Immature natural killer cell (primary cell): Measurements from ENCODE around the gene STRA8. TPM values are rescaled to one million over a fixed set of nuclear protein-coding genes. Genes with fewer than 3 reads are reported as not detected.
A peak's percentile ranks its signal among the peaks of the same experiment; 100 is the strongest.
"Not testable (repeated sequence)": the region's sequence is repeated elsewhere in the genome, so short reads cannot be mapped to it uniquely, and the experiment has no call there.

ENCODE experiments used
- DNase-seq, 3 donors: peaks; one replicate each; pipeline ENCODE4 v3.0.0; 2022; ENCODE audit warnings: mixed read lengths in 1 of 3
- H3K27ac Mint-ChIP-seq, 6 donors: one replicate each; pipeline ENCODE4 v1.8.0; 2020; ENCODE audit warnings: mixed read lengths in 6 of 6, mild to moderate bottlenecking in 5 of 6, inconsistent platforms in 4 of 6, moderate library complexity in 3 of 6
- H3K27me3 Mint-ChIP-seq, 3 donors: one replicate each; pipeline ENCODE4 v1.8.0; 2020 to 2021; ENCODE audit warnings: low read depth in 3 of 3, mild to moderate bottlenecking in 3 of 3, mixed read lengths in 3 of 3, moderate library complexity in 3 of 3, inconsistent platforms in 1 of 3
- H3K36me3 Mint-ChIP-seq, 3 donors: one replicate each; pipeline ENCODE4 v1.8.0; 2020; ENCODE audit warnings: mixed read lengths in 3 of 3, inconsistent platforms in 2 of 3, mild to moderate bottlenecking in 2 of 3
- H3K4me1 Mint-ChIP-seq, 2 donors: one replicate each; pipeline ENCODE4 v1.8.0; 2020; ENCODE audit warnings: inconsistent platforms in 2 of 2, mild to moderate bottlenecking in 2 of 2, mixed read lengths in 2 of 2, moderate library complexity in 1 of 2
- H3K4me3 Mint-ChIP-seq, 5 donors: one replicate each; pipeline ENCODE4 v1.8.0; 2020; ENCODE audit warnings: mild to moderate bottlenecking in 5 of 5, mixed read lengths in 5 of 5, inconsistent platforms in 3 of 5, moderate library complexity in 3 of 5
- H3K9me3 Mint-ChIP-seq, 6 donors: one replicate each; pipeline ENCODE4 v1.8.0; 2020; ENCODE audit warnings: mild to moderate bottlenecking in 6 of 6, mixed read lengths in 6 of 6, inconsistent platforms in 4 of 6, moderate library complexity in 3 of 6
- polyA plus RNA-seq, 3 donors: library from polyadenylated mRNA; unstranded; fragments of 300-500 nt; fragmentation: Illumina TruSeq; gene quantifications; one replicate each; pipeline ENCODE4 v1.2.3, GENCODE V29; 2021

STRA8 gene
- polyA plus RNA-seq, 3 donors from 2014 or later = not detected

DNA sequence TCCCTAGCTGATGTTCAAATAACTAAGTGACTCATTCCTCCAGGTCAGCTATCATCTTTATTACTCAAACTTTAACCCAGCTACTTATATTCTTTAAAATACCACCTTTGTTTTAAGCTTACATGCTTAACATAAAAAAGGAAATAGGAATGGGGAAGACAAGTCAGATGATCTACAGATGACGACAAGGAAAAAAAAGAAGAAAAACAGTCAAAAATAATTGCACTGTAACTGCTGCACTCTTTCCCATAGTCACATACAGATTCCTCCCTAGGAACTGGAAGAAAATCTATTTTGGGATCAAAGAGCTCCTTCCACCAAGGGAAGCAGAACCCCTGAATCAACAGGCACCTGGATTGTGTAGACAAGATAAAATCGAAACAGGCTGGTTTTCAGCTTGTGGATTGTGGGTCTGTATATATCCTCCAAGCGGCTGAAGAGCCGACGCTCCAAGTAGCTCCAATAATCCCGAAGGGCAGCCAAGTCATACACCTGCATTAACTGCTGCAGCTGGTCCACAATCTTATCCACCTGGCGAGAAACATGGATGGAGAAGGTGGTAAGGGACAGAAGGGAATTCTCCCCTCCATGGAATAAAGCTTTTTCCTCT is 24.3 kb upstream of the STRA8 start:
- DNase-seq = no peak
- Mint-ChIP-seq H3K9me3 (no peaks in the 10 kb centered on the region), H3K27ac (peak overlapping the region in 1 of 6 donors; percentile 28), H3K4me1 (peaks cover 19 to 47% of the 10 kb centered on the region in 2 donors), H3K36me3 (peaks cover 4 to 28% (median 6%) of the 10 kb centered on the region in 3 donors), H3K27me3 (peaks cover 4 to 5% (median 4%) of the 10 kb centered on the region in 3 donors), H3K4me3 (peak overlapping the region in 3 of 5 donors; percentile 38 to 43 (median 42))

DNA sequence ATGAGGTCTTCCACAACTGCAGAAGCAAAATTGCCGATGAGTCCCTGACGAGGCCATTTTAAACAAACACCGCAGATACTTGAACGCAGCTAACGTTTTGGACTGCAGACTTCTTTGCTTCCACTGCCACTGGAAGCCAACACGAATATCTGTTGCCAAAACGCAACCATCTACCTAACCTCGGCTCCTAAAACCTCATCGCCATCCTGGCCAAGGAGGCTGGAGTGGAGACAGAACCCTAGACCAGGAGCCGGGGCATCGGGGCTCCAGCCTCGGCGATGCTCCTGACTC is 22.8 kb upstream of the STRA8 start:
- Mint-ChIP-seq H3K27me3 (peaks cover 4 to 5% (median 4%) of the 10 kb centered on the region in 3 donors), H3K36me3 (peaks cover 0 to 17% (median 4%) of the 10 kb centered on the region in 3 donors), H3K4me3 (peak overlapping the region; percentile 92 to 97 (median 96)), H3K4me1 (peaks cover 19 to 47% of the 10 kb centered on the region in 2 donors), H3K9me3 (no peaks in the 10 kb centered on the region), H3K27ac (peak overlapping the region; percentile 78 to 99 (median 94))
- DNase-seq = no peak

DNA sequence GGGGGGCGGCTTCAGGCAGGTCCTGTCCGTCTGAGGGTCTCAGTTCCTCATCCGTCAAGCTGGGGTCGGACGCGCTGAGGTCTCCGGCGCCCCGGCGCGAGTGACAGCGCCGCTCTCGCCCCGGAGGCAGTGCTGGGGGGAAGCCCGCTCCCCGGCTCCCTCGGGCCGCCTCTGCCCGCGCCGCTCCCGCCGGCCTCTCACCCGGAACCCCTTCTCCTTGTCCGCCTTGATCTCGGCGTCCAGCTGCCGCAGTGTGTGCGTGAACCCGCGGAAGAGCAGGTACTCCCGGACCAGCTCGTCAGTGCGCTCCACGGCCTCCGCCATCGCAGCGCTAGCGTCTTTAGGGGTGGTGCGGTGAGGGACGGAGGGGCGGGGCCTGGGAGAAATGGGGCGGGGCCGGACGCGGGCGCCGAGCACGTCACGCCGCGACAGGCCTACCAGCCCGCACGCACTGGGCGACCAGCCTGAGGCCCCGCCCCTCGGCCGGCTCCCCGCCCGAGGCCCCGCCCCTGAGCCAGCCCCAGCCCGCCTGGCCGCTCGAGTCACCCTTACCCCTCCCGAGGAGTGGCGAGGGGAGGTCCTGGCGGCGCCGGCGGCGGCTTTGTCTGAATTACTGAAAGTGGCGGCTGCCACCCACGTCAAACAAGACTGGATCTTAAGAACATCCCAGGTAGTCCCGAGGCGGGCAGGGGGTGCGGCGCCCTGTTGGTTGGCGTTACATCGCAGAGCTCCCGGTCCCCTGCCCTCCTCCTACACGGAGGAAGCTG is 22.3 kb upstream of the STRA8 start, which contains the start of gene WDR91:
TSS of gene WDR91 (minus strand) at position 348 of the 767 bp plus-strand sequence. CDS start at position 324, 24 bp downstream.
- peak within 1 kb of the TSS; percentile 94 to 99 (median 96) for H3K27ac Mint-ChIP-seq
- peak; percentile 89 to 93 (median 92) for DNase-seq
- H3K36me3 Mint-ChIP-seq = peaks cover 0 to 12% (median 1%) of the 10 kb centered on the region in 3 donors
- H3K27me3 Mint-ChIP-seq = peaks cover 4 to 5% (median 4%) of the 10 kb centered on the region in 3 donors
- H3K4me3 Mint-ChIP-seq = peak within 1 kb of the TSS; percentile 92 to 97 (median 96)
- H3K4me1 Mint-ChIP-seq = peaks cover 19 to 44% of the 10 kb centered on the region in 2 donors
- H3K9me3 Mint-ChIP-seq = no peaks in the 10 kb centered on the region

DNA sequence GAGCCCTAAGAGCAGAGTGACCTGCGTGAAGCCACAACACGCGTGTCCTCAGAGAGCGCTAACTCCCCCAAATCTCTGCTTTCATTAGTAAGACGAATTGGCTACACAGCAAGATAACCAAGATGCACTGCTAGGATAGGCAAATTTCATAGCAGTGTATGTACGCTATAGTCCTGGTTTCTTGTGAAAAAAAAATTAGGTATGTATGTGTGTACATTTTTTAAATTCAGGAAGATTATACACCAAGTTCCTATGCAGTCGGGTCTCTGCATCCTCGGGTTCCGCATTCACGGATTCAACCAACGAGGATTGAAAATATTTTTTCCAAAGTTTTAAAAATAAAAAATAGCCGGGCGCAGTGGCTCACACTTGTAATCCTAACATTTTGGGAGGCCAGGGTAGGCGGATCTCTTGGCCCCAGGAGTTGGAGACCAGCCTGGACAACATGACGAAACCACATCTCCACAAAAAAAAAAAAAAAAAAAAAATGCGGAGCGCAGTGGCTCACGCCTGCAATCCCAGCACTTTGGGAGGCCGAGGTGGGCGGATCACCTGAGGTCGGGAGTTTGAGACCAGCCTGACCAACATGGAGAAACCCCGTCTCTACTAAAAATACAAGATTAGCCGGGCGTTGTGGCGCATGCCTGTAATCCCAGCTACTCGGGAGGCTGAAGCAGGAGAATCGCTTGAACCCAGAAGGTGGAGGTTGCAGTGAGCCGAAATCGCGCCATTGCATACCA is 21.5 kb upstream of the STRA8 start:
- peak overlapping the region; percentile 89 to 95 (median 92) for H3K27ac Mint-ChIP-seq
- H3K9me3 Mint-ChIP-seq, DNase-seq, H3K27me3 Mint-ChIP-seq: not testable (repeated sequence)
- peaks cover 19 to 42% of the 10 kb centered on the region in 2 donors for H3K4me1 Mint-ChIP-seq
- H3K36me3 Mint-ChIP-seq = peaks cover 0 to 11% (median 0%) of the 10 kb centered on the region in 3 donors
- H3K4me3 Mint-ChIP-seq = peak overlapping the region; percentile 92 to 97 (median 96)

DNA sequence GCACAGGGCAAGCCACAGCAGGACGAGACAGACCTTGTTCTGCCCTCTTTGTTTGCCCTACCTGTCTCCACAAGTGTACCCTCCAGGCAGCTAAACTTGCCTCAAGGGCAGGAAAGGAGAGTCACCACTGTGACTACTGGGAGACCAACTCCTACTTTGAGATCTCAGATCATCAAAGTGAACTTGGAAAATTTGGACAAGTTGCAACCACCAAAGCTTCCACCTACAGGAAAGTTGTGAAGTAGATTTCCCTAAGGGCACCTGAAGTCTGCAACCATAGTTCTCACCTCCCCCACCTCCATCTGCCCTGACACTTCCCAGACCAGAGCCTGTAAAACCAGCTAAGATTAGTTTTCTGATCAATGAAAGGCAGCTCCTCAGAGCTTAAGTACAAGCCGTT is 19.8 kb upstream of the STRA8 start:
- Mint-ChIP-seq H3K27me3 (peaks cover 4 to 8% (median 7%) of the 10 kb centered on the region in 3 donors), H3K4me3 (peak overlapping the region in 1 of 5 donors; percentile 51)

DNA sequence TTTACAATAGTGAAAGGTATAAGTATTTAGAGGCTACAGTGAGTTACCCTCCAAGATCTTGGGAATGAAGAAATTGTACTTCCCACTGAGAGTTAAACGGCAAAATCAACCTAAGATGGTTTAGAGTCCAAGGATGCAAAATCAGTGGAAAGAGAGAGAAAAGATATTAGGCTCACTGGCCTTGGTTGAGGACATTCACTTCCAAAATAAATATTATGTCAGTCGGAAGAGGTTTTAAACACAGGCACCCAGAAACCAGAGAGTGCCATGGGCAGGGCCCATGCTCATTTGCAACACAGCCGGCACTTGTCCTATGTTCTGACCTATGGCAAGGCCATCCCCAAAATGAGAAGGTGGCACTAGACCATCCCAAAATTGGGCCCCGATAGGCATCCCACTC is 18.5 kb upstream of the STRA8 start:
- H3K36me3 Mint-ChIP-seq = no peaks in the 10 kb centered on the region
- H3K27me3 Mint-ChIP-seq = peaks cover 4 to 8% (median 7%) of the 10 kb centered on the region in 3 donors
- H3K4me1 Mint-ChIP-seq = peaks cover 12 to 20% of the 10 kb centered on the region in 2 donors
- H3K27ac Mint-ChIP-seq = no peak overlapping the region
- no peaks in the 10 kb centered on the region for H3K9me3 Mint-ChIP-seq
- no peak for DNase-seq
- H3K4me3 Mint-ChIP-seq = no peak overlapping the region

More for the DNA sequence above, 19.8 kb upstream of the STRA8 start:
- no peaks in the 10 kb centered on the region for H3K36me3 Mint-ChIP-seq
- no peaks in the 10 kb centered on the region for H3K9me3 Mint-ChIP-seq
- H3K4me1 Mint-ChIP-seq = peaks cover 14 to 28% of the 10 kb centered on the region in 2 donors
- no peak overlapping the region for H3K27ac Mint-ChIP-seq
- no peak for DNase-seq

DNA sequence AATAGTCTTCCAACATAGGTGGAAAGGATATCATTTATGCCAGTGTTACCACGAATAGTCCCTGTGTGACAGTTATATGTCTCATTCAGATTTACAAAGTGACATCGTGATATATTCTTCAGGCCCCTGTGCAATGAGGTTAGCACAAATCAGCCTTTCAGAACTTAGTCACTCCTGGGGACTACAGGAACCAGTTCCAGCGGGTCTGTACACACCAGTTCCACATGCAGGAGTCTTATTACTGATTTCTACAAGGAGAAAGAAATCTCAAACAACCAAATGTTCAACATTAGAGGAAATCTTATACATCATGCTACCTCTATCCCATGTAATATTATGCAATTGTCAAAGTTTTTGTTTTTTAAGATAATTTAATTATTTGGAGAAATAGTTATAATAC is 17.9 kb upstream of the STRA8 start:
- peaks cover 4 to 7% (median 7%) of the 10 kb centered on the region in 3 donors for H3K27me3 Mint-ChIP-seq
- H3K4me1 Mint-ChIP-seq = peaks cover 6 to 14% of the 10 kb centered on the region in 2 donors
- DNase-seq = no peak
- H3K4me3 Mint-ChIP-seq = no peak overlapping the region
- no peaks in the 10 kb centered on the region for H3K36me3 Mint-ChIP-seq
- no peaks in the 10 kb centered on the region for H3K9me3 Mint-ChIP-seq
- no peak overlapping the region for H3K27ac Mint-ChIP-seq

DNA sequence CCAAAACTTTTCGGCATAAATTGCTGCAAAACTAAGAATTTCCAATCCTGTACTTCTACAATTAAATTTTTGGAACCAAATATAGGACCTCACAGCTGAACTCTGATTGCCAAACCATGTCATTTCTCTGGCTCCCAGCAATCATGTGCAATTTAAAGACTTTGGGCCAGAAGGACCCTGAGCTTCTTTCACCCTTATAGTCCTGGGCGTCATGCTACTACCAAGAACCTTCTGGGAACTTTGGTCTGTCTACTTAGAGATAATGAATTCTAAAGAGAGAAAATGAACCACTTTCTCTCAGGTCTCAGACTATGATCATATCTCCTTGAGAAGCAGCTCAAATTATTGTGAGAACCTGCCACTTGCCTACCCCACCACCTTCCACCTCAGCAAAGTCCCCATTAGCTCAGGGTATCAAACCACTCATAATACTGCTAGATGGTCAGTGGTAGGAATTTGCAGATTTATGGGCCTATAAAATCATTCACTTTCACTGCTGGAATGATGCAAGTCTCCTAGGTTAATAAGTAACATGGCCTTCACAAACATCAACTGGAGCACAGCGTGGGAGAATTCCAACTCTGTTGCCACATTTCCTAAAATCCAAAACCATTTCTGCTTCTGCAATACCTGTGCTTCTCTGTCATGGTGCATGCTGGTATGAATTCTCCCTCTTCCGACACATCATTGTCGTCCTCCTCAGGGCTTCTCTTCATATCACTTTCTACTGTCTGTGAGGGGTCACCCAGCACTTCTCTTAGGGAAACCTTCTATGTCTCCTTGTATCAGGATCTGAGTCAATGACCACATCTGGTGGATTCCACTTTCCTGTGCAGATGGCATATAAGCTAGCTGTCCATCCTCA is 15.8 kb upstream of the STRA8 start:
- DNase-seq = no peak
- H3K27me3 Mint-ChIP-seq = peaks cover 0 to 4% (median 2%) of the 10 kb centered on the region in 3 donors
- H3K4me3 Mint-ChIP-seq = no peak overlapping the region
- H3K36me3 Mint-ChIP-seq = no peaks in the 10 kb centered on the region
- peaks cover 0 to 3% (median 0%) of the 10 kb centered on the region in 6 donors for H3K9me3 Mint-ChIP-seq
- no peaks in the 10 kb centered on the region for H3K4me1 Mint-ChIP-seq
- no peak overlapping the region for H3K27ac Mint-ChIP-seq

DNA sequence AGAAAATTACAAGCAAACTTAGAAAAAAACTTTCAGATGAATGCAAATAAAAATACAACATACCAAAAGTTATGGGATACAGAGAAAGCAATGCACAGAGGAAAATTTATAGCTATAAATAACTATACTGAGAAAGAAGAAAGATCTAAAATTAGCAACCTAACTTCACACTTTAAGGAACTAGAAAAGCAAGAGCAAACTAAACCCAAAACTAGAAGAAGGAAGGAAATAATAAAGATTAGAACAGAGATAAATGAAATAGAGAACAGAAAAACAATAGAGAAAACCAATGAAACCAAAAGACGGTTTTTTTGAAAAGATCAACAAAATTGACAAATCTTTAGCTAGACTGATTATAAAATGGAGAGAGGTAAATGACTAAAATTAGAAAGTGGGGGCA is 9.6 kb upstream of the STRA8 start:
- Mint-ChIP-seq H3K4me3 (no peak overlapping the region), H3K9me3 (peaks cover 0 to 3% (median 0%) of the 10 kb centered on the region in 6 donors), H3K27ac (no peak overlapping the region), H3K4me1 (no peaks in the 10 kb centered on the region), H3K36me3 (no peaks in the 10 kb centered on the region), H3K27me3 (no peaks in the 10 kb centered on the region)
- no peak for DNase-seq

GRCh38 chr7:135231686-135232085 is 2.0 kb upstream of the STRA8 start:
- H3K4me3 Mint-ChIP-seq = no peak overlapping the region
- no peak overlapping the region for H3K27ac Mint-ChIP-seq

DNA sequence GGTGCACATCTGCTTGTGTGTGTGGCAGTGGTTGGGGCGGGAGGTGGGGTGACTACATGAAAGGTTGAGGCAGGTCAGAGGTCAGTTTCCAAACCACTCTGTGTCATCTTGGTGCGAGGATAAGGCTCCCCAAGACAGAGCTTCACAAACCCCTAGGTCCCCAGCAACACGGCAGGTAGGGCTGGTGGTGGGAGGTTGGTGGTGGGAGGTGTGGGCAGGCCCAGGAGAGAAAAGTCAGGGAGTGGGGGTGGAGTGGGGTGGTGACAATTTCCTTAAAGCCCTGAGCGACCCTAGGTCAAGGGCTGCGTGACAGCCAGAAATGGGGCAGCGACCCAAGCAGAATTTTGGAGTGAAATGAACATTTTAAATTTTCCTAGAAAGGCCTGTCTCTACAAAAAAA is 1.6 kb upstream of the STRA8 start:
- Mint-ChIP-seq H3K27ac (no peak overlapping the region), H3K9me3 (no peaks in the 10 kb centered on the region), H3K36me3 (no peaks in the 10 kb centered on the region), H3K27me3 (no peaks in the 10 kb centered on the region), H3K4me1 (no peaks in the 10 kb centered on the region), H3K4me3 (no peak overlapping the region)
- no peak for DNase-seq

More at GRCh38 chr7:135231686-135232085, 2.0 kb upstream of the STRA8 start:
- Mint-ChIP-seq H3K27me3 (no peaks in the 10 kb centered on the region), H3K4me1 (no peaks in the 10 kb centered on the region), H3K9me3 (no peaks in the 10 kb centered on the region), H3K36me3 (no peaks in the 10 kb centered on the region)
- no peak for DNase-seq

- no peaks in the 10 kb centered on the region for H3K36me3 Mint-ChIP-seq
- H3K4me1 Mint-ChIP-seq = no peaks in the 10 kb centered on the region
- H3K4me3 Mint-ChIP-seq = no peak overlapping the region
- DNase-seq = no peak
- no peak overlapping the region for H3K27ac Mint-ChIP-seq
- H3K27me3 Mint-ChIP-seq = no peaks in the 10 kb centered on the region
- no peaks in the 10 kb centered on the region for H3K9me3 Mint-ChIP-seq
Measured at GRCh38 chr7:135232720-135233119, 918 bp upstream of the STRA8 start.

GRCh38 chr7:135234095-135234494 is 457 bp downstream of the STRA8 start:
- not testable (repeated sequence) for H3K36me3 Mint-ChIP-seq, H3K9me3 Mint-ChIP-seq, H3K27ac Mint-ChIP-seq, H3K27me3 Mint-ChIP-seq, DNase-seq, H3K4me1 Mint-ChIP-seq, H3K4me3 Mint-ChIP-seq
